ENCODE results near the gene NDOR1.

DNA sequence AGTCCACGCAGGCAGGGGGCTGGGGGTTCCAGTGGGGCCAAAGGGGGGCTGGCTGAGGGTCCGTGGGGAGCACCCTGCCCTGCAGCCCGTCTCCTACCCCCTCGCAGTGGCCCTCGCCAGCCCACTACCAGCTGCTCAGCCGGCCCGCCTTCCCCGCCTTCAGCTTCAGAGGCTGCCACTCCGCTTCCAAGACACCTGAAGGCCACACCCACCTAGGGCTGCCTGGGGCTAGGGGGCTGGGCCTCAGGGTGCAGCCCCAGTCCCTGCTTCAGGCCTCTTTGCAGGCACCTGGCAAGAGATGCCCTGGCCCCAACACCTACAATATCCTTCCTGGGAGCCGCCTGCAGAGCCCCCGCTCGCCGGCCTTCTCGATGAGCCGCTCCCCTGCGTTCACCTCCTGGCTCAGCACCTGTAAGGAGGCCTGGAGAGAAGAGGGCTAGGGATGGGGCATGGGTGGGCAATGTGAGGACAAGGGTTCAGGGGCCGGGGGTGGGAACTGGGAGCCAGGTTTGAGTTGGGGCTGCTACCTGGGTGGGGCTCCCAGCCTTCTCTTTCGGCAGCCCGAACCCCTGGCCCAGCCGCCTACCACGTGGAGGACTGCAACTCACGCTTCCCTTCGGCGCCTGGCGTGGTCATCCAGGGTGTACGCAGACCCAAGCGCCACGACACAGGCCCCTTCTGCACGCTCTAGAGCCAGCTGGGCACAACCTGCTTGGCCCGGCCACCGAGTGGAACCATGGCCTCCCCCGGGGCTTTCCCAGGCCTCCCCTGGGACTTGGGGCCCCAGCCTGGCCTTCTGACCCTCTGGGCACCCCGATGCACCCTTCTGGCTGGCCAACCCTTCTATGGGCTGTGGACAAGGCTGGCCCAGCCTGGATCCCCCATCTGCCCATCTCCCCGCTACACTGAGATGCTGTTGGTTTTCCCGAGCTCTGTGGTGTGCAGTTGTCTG is 47.3 kb downstream of the NDOR1 start:
- TF ChIP-seq, protein P1, sequence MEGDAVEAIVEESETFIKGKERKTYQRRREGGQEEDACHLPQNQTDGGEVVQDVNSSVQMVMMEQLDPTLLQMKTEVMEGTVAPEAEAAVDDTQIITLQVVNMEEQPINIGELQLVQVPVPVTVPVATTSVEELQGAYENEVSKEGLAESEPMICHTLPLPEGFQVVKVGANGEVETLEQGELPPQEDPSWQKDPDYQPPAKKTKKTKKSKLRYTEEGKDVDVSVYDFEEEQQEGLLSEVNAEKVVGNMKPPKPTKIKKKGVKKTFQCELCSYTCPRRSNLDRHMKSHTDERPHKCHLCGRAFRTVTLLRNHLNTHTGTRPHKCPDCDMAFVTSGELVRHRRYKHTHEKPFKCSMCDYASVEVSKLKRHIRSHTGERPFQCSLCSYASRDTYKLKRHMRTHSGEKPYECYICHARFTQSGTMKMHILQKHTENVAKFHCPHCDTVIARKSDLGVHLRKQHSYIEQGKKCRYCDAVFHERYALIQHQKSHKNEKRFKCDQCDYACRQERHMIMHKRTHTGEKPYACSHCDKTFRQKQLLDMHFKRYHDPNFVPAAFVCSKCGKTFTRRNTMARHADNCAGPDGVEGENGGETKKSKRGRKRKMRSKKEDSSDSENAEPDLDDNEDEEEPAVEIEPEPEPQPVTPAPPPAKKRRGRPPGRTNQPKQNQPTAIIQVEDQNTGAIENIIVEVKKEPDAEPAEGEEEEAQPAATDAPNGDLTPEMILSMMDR (IDR thresholded peaks at IDR 0.05) = no peak
- TF ChIP-seq POLR2A (IDR thresholded peaks at IDR 0.05) = no peak
